IMR-90 (cell line): ENCODE results near the gene TRIM62. TPM values are rescaled to one million over a fixed set of nuclear protein-coding genes. Genes with fewer than 3 reads are reported as not detected.

ENCODE experiments used
- ATAC-seq: fragments of 200-7000 bp; cut with Tn5 transposase; 2 replicates; pipeline ENCODE4 v1.9.1; 2020; ENCODE audit warnings: low read depth, mild to moderate bottlenecking, moderate library complexity
- BruUV-seq: library from RNA; stranded (reverse); fragments of 400-500 nt; replicated peaks from 2 replicates; lab custom pipeline; 2021; lab: Mats Ljungman, UMichigan
- CTCF ChIA-PET: fragments of 300-600 bp; formaldehyde crosslinking; extraction: SDS; loops from one replicate; lab custom pipeline; 2021; ENCODE audit warnings: antibody characterized with exemption; lab: Yijun Ruan, JAX
- POLR2A ChIA-PET: fragments of 300-600 bp; sonication (Branson Sonifier 250); formaldehyde crosslinking; loops from one replicate; lab custom pipeline; 2022; ENCODE audit warnings: antibody characterized with exemption; ENCODE audit not compliant: unreplicated experiment; lab: Charles Lee
- DNase-seq: peaks from one replicate; pipeline ENCODE4 v3.0.0; 2013
- H2AFZ ChIP-seq: replicated peaks from 2 replicates; pipeline ENCODE3; 2013; ENCODE audit warnings: low read length, mild to moderate bottlenecking; ENCODE audit not compliant: poor library complexity
- H2AK5ac ChIP-seq: 2 replicates; pipeline ENCODE4 v1.6.1; 2013; ENCODE audit warnings: low read depth, low read length, inconsistent platforms
- H2AK9ac ChIP-seq: replicated peaks from 2 replicates; pipeline ENCODE3; 2013; ENCODE audit warnings: mild to moderate bottlenecking, low read depth, low read length, moderate library complexity; ENCODE audit not compliant: poor library complexity
- H2BK120ac ChIP-seq: 2 replicates; pipeline ENCODE4 v1.6.1; 2013; ENCODE audit warnings: low read depth, low read length, inconsistent platforms
- H2BK15ac ChIP-seq: 3 replicates; pipeline ENCODE4 v1.6.1; 2013; ENCODE audit warnings: low read depth, low read length, inconsistent platforms
- H2BK20ac ChIP-seq: 2 replicates; pipeline ENCODE4 v1.6.1; 2013; ENCODE audit warnings: low read depth, mild to moderate bottlenecking, inconsistent platforms, low read length, moderate library complexity
- H2BK5ac ChIP-seq: 2 replicates; pipeline ENCODE4 v1.6.1; 2013; ENCODE audit warnings: mild to moderate bottlenecking, low read depth, low read length, inconsistent platforms; ENCODE audit not compliant: poor library complexity, severe bottlenecking
- H3K14ac ChIP-seq: replicated peaks from 2 replicates; pipeline ENCODE4 v1.6.1; 2013; ENCODE audit warnings: low read depth, low read length, inconsistent platforms
- H3K18ac ChIP-seq: 2 replicates; pipeline ENCODE4 v1.6.1; 2013; ENCODE audit warnings: low read depth, low read length, control low read depth
- H3K23ac ChIP-seq: 2 replicates; pipeline ENCODE4 v1.6.1; 2013; ENCODE audit warnings: low read depth, low read length, inconsistent platforms
- H3K27ac ChIP-seq: 2 replicates; pipeline ENCODE4 v1.5.1; 2013; ENCODE audit warnings: mild to moderate bottlenecking, control low read depth, low read length; ENCODE audit not compliant: insufficient read depth
- H3K27me3 ChIP-seq: 2 replicates; pipeline ENCODE4 v1.6.1; 2013; ENCODE audit warnings: low read length; ENCODE audit not compliant: control insufficient read depth, insufficient read depth
- H3K36me3 ChIP-seq: 2 replicates; pipeline ENCODE4 v1.6.1; 2013; ENCODE audit warnings: low read length, mixed read lengths; ENCODE audit not compliant: control insufficient read depth, insufficient read depth
- H3K4ac ChIP-seq: 2 replicates; pipeline ENCODE4 v1.6.1; 2013; ENCODE audit warnings: low read depth, low read length, inconsistent platforms
- H3K4me1 ChIP-seq: 2 replicates; pipeline ENCODE4 v1.6.1; 2013; ENCODE audit warnings: low read length, mixed read lengths; ENCODE audit not compliant: control insufficient read depth, insufficient read depth
- H3K4me2 ChIP-seq: 2 replicates; pipeline ENCODE4 v1.6.1; 2013; ENCODE audit warnings: low read depth, mild to moderate bottlenecking, control low read depth, low read length, moderate library complexity
- H3K4me3 ChIP-seq: 2 replicates; pipeline ENCODE4 v1.5.1; 2013; ENCODE audit warnings: low read depth, mild to moderate bottlenecking, control low read depth, low read length, moderate library complexity; ENCODE audit not compliant: insufficient read depth
- H3K56ac ChIP-seq: 2 replicates; pipeline ENCODE4 v1.6.1; 2013; ENCODE audit warnings: low read length, inconsistent platforms; ENCODE audit not compliant: insufficient read depth; ENCODE audit errors: extremely low read depth
- H3K79me1 ChIP-seq, 2 experiments: 2 replicates each; pipeline ENCODE4 v1.6.1; 2013; ENCODE audit warnings: low read length in 2 of 2, inconsistent platforms in 1 of 2, low read depth in 1 of 2
- H3K9ac ChIP-seq: 2 replicates; pipeline ENCODE4 v1.6.1; 2013; ENCODE audit warnings: low read depth, low read length, control low read depth
- H3K9me1 ChIP-seq: 2 replicates; pipeline ENCODE4 v1.6.1; 2013; ENCODE audit warnings: low read length, inconsistent platforms; ENCODE audit not compliant: insufficient read depth
- H3K9me3 ChIP-seq: 2 replicates; pipeline ENCODE4 v1.6.1; 2013; ENCODE audit warnings: low read length; ENCODE audit not compliant: control insufficient read depth, insufficient read depth
- H4K20me1 ChIP-seq: 2 replicates; pipeline ENCODE4 v1.6.1; 2013; ENCODE audit warnings: low read length, inconsistent platforms; ENCODE audit not compliant: insufficient read depth
- H4K5ac ChIP-seq: 2 replicates; pipeline ENCODE4 v1.6.1; 2013; ENCODE audit warnings: mild to moderate bottlenecking, low read depth, low read length, control low read depth
- H4K8ac ChIP-seq, 2 experiments: 2 replicates each; pipeline ENCODE4 v1.6.1; 2013; ENCODE audit warnings: low read depth in 2 of 2, low read length in 2 of 2, control low read depth in 1 of 2, inconsistent platforms in 1 of 2
- H4K91ac ChIP-seq: 2 replicates; pipeline ENCODE4 v1.6.1; 2013; ENCODE audit warnings: low read depth, low read length, inconsistent platforms; ENCODE audit not compliant: insufficient read depth
- BHLHE40 ChIP-seq: fragments of 150-350 bp; IDR thresholded peaks from 2 replicates; pipeline ENCODE4 v1.6.1; 2016; ENCODE audit warnings: mild to moderate bottlenecking, low read depth, low read length
- CEBPB ChIP-seq: IDR thresholded peaks from 2 replicates; pipeline ENCODE4 v1.6.1; 2012; ENCODE audit warnings: low read depth, low read length, improper control_type of control experiment
- CHD1 ChIP-seq: IDR thresholded peaks from 2 replicates; pipeline ENCODE4 v1.6.1; 2012; ENCODE audit warnings: low read depth, low read length, improper control_type of control experiment
- FOS ChIP-seq: fragments of 150-350 bp; IDR thresholded peaks from 2 replicates; pipeline ENCODE4 v1.6.1; 2016; ENCODE audit warnings: low read depth, low read length
- MAZ ChIP-seq: IDR thresholded peaks from 2 replicates; pipeline ENCODE4 v1.6.1; 2012; ENCODE audit warnings: low read depth, mild to moderate bottlenecking, low read length, improper control_type of control experiment, moderate library complexity, borderline replicate concordance
- NFE2L2 ChIP-seq: fragments of 150-350 bp; IDR thresholded peaks from 2 replicates; pipeline ENCODE4 v1.6.1; 2016; ENCODE audit warnings: low read depth, mild to moderate bottlenecking, low read length
- POLR2A ChIP-seq: IDR thresholded peaks from 2 replicates; pipeline ENCODE4 v1.6.1; 2012; ENCODE audit warnings: mild to moderate bottlenecking, low read depth, low read length
- RAD21 ChIP-seq: IDR thresholded peaks from 2 replicates; pipeline ENCODE4 v1.6.1; 2012; ENCODE audit warnings: low read length, improper control_type of control experiment
- RCOR1 ChIP-seq: IDR thresholded peaks from 2 replicates; pipeline ENCODE4 v1.6.1; 2012; ENCODE audit warnings: mild to moderate bottlenecking, low read length, improper control_type of control experiment; ENCODE audit not compliant: insufficient replicate concordance
- SMC3 ChIP-seq: fragments of 150-350 bp; IDR thresholded peaks from 2 replicates; pipeline ENCODE4 v1.6.1; 2016; ENCODE audit warnings: low read depth, mild to moderate bottlenecking, antibody characterized with exemption, low read length, moderate library complexity
- WGBS, 2 experiments: methylation state at CpG; one replicate each; pipeline versions ENCODE4 v1.1.5 to v1.1.7; 2013; ENCODE audit warnings: missing lambda C conversion rate in 2 of 2; ENCODE audit not compliant: insufficient read length in 1 of 2; ENCODE audit errors: extremely low coverage in 2 of 2; 5-methylcytosine and 5-hydroxymethylcytosine counted together
- dilution Hi-C: fragments of 300-500 bp; cut with HindIII; formaldehyde crosslinking; loops from one replicate; pipeline ENCODE4 v1.14.3; 2018; ENCODE audit warnings: low sequenced_read_pairs; ENCODE audit not compliant: unreplicated experiment
- in situ Hi-C: fragments of 300-500 bp; cut with MboI; formaldehyde crosslinking; loops from 3 replicates; pipeline ENCODE4 v1.14.3; 2019; ENCODE audit warnings: low sequenced_read_pairs, inconsistent platforms, mixed read lengths
- intact Hi-C: fragments of 100-400 bp; cut with micrococcal nuclease; formaldehyde crosslinking; loops from 2 replicates; pipeline ENCODE4 v1.10.0; 2022
- polyA plus RNA-seq, 3 experiments: library from polyadenylated mRNA; depleted of rRNA; stranded (reverse); fragments of >200 nt; gene quantifications; 2 replicates each; pipeline ENCODE4 v1.2.3, GENCODE V29; 2012; ENCODE audit warnings: low replicate concordance in 1 of 3
- total RNA-seq: library from RNA; depleted of rRNA; stranded (reverse); fragments of >200 nt; gene quantifications from 2 replicates; pipeline ENCODE4 v1.2.3, GENCODE V29; 2012
- TF ChIP-seq, protein P1 (sequence below): fragments of 150-350 bp; IDR thresholded peaks from 2 replicates; pipeline ENCODE4 v1.6.1; 2016; ENCODE audit warnings: low read depth, mild to moderate bottlenecking, low read length, moderate library complexity, borderline replicate concordance
- TF ChIP-seq, protein P2 (sequence below): conservative IDR thresholded peaks from 2 replicates; pipeline ENCODE4 v1.5.1; 2012; ENCODE audit warnings: mild to moderate bottlenecking, low read depth, low read length, improper control_type of control experiment

Gene TRIM62
- total and polyA plus RNA-seq, 2 of the 4 experiments (the other 2 are of a cell fraction) = 3.0 to 11.1 TPM

DNA sequence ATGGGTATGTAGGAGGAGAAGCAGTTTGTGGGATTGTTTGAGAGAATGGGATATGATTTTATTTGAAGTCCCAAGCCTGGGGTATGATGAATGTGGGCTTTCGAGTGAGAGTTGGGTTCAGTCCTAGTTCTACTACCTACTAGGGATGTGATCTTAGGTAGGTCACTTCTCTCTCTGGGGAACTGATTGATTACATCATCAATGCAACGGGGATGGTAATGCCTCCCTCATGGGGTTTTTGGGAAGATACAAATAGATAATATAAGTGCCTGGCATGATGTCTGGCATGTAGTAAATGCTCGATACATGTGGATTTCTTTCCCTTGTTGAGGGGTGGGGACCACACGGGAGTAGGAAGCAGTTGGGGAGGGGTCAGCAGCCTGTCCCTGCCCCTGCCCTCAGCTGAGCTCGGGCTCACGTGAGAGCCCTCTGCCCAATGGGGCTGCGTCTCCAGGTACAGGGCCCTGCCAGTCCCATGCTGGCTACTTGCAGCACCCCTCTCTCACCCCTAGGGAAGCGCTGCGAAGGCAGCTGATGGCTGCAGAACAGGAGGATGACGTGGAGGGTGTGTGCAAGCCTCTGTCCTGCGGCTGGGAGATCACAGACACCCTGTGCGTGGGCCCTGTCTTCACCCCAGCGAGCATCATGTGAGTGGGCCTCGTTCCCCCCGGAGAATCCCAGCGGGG lies 62.2 kb downstream of the TRIM62 start:
- peak; percentile 50; the same call in 1 of the 2 replicates for ATAC-seq
- no peaks in the 10 kb centered on the region for H3K36me3 ChIP-seq
- ChIA-PET POLR2A (no interaction called here), CTCF (no interaction called here)
- no peak overlapping the region for H2BK5ac ChIP-seq
- no peak overlapping the region for H3K23ac ChIP-seq
- 60% methylated on average over 1 of the region's 16 CpGs; no CpG with 5 or more reads in 1 of the 2 experiments for WGBS, 2 experiments
- no peak overlapping the region for H2BK20ac ChIP-seq
- no peak overlapping the region for H3K4me3 ChIP-seq
- no peak overlapping the region for H3K18ac ChIP-seq
- no peak overlapping the region for H4K8ac ChIP-seq
- H4K20me1 ChIP-seq = no peaks in the 10 kb centered on the region
- H2BK120ac ChIP-seq = no peak overlapping the region
- H4K5ac ChIP-seq = no peak overlapping the region
- H3K9ac ChIP-seq = no peak overlapping the region
- no peak overlapping the region for H3K4ac ChIP-seq
- H3K14ac ChIP-seq = no peak overlapping the region
- no TSS peak for BruUV-seq
- TF ChIP-seq NFE2L2 (no peak), RAD21 (peak; percentile 22; the same call in 1 of the 2 replicates), RCOR1 (no peak), MAZ (no peak), BHLHE40 (no peak), CEBPB (0 out of 2 replicates have a peak, but pooled peaks have one; percentile 22), CHD1 (no peak), FOS (no peak), POLR2A (no peak), SMC3 (no peak)
- TF ChIP-seq, protein P1, sequence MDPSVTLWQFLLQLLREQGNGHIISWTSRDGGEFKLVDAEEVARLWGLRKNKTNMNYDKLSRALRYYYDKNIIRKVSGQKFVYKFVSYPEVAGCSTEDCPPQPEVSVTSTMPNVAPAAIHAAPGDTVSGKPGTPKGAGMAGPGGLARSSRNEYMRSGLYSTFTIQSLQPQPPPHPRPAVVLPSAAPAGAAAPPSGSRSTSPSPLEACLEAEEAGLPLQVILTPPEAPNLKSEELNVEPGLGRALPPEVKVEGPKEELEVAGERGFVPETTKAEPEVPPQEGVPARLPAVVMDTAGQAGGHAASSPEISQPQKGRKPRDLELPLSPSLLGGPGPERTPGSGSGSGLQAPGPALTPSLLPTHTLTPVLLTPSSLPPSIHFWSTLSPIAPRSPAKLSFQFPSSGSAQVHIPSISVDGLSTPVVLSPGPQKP = no peak
- TF ChIP-seq, protein P2, sequence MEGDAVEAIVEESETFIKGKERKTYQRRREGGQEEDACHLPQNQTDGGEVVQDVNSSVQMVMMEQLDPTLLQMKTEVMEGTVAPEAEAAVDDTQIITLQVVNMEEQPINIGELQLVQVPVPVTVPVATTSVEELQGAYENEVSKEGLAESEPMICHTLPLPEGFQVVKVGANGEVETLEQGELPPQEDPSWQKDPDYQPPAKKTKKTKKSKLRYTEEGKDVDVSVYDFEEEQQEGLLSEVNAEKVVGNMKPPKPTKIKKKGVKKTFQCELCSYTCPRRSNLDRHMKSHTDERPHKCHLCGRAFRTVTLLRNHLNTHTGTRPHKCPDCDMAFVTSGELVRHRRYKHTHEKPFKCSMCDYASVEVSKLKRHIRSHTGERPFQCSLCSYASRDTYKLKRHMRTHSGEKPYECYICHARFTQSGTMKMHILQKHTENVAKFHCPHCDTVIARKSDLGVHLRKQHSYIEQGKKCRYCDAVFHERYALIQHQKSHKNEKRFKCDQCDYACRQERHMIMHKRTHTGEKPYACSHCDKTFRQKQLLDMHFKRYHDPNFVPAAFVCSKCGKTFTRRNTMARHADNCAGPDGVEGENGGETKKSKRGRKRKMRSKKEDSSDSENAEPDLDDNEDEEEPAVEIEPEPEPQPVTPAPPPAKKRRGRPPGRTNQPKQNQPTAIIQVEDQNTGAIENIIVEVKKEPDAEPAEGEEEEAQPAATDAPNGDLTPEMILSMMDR = peak; percentile 22; the same call in 1 of the 2 replicates
- H4K91ac ChIP-seq = no peak overlapping the region
- H2AFZ ChIP-seq = peak overlapping the region; percentile 29
- no peak overlapping the region for H2BK15ac ChIP-seq
- peak overlapping the region; percentile 8 for H2AK9ac ChIP-seq
- H2AK5ac ChIP-seq = peak overlapping the region; percentile 24; the same call in 1 of the 2 replicates
- no peaks in the 10 kb centered on the region; the same call in 1 of the 2 replicates for H3K9me1 ChIP-seq
- H3K56ac ChIP-seq = no peak overlapping the region
- dilution Hi-C loops (no loop called here), intact Hi-C loops (no loop called here), in situ Hi-C loops (no loop called here)
- H3K27ac ChIP-seq = no peak overlapping the region
- peaks cover 3% of the 10 kb centered on the region; the same call in 1 of the 2 replicates for H3K4me1 ChIP-seq
- DNase-seq = peak; percentile 46
- H3K4me2 ChIP-seq = no peak overlapping the region
- H3K9me3 ChIP-seq = no peaks in the 10 kb centered on the region
- no peaks in the 10 kb centered on the region for H3K79me1 ChIP-seq
- H3K27me3 ChIP-seq = no peaks in the 10 kb centered on the region
